ENCODE results near the gene MGA. TPM values are rescaled to one million over a fixed set of nuclear protein-coding genes. Genes with fewer than 3 reads are reported as not detected.

Gene MGA
- polyA plus RNA-seq, 2 of the 4 experiments (the other 2 are of a cell fraction), result 4.5 to 13.8 TPM

DNA sequence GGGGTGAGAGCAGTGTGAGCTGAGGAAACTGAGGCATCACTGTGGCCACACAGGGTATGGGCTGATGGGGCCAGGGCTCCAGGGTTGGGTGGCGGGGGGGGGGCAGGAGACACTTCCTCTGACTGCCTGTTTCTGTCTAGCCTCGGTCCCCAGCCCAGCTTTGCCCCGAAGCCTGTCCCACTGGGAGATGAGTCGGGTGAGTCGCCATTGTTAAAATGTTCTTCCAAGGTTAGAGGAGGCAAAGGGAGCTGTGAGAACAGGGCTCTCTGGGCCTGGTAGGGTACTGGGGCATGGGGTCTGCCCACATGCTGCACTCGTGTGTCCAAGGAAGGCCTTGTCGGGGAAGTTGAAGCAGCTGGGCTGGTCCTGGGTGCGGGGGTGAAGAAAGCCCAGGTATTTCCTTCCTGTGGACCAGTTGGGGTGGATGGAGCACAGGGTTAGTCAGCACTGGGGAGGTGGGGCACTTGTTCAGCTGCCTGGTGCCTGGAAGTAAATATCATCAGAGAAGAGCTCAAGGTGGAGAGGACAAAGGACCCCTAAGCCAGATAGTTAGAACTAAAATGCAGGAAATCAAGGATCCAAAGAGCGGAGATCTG is 159.3 kb downstream of the MGA start:
- FAIRE-seq (no peak), DNase-seq (ENCODE audit: low read depth in 1 of 2, low spot score in 1 of 2) (no peak), ATAC-seq (no peak)
- TF ChIP-seq, protein P1, sequence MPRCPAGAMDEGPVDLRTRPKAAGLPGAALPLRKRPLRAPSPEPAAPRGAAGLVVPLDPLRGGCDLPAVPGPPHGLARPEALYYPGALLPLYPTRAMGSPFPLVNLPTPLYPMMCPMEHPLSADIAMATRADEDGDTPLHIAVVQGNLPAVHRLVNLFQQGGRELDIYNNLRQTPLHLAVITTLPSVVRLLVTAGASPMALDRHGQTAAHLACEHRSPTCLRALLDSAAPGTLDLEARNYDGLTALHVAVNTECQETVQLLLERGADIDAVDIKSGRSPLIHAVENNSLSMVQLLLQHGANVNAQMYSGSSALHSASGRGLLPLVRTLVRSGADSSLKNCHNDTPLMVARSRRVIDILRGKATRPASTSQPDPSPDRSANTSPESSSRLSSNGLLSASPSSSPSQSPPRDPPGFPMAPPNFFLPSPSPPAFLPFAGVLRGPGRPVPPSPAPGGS (IDR thresholded peaks at IDR 0.05), result no peak
- TF ChIP-seq TP53 (CRISPR knock-in tag; IDR thresholded peaks at IDR 0.05), result no peak
- TF ChIP-seq, protein P2, sequence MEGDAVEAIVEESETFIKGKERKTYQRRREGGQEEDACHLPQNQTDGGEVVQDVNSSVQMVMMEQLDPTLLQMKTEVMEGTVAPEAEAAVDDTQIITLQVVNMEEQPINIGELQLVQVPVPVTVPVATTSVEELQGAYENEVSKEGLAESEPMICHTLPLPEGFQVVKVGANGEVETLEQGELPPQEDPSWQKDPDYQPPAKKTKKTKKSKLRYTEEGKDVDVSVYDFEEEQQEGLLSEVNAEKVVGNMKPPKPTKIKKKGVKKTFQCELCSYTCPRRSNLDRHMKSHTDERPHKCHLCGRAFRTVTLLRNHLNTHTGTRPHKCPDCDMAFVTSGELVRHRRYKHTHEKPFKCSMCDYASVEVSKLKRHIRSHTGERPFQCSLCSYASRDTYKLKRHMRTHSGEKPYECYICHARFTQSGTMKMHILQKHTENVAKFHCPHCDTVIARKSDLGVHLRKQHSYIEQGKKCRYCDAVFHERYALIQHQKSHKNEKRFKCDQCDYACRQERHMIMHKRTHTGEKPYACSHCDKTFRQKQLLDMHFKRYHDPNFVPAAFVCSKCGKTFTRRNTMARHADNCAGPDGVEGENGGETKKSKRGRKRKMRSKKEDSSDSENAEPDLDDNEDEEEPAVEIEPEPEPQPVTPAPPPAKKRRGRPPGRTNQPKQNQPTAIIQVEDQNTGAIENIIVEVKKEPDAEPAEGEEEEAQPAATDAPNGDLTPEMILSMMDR (IDR thresholded peaks at IDR 0.05), result no peak
- no peak for TF ChIP-seq FOXS1 (CRISPR knock-in tag; IDR thresholded peaks at IDR 0.05)
- TF ChIP-seq, protein P3, sequence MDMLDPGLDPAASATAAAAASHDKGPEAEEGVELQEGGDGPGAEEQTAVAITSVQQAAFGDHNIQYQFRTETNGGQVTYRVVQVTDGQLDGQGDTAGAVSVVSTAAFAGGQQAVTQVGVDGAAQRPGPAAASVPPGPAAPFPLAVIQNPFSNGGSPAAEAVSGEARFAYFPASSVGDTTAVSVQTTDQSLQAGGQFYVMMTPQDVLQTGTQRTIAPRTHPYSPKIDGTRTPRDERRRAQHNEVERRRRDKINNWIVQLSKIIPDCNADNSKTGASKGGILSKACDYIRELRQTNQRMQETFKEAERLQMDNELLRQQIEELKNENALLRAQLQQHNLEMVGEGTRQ (IDR thresholded peaks at IDR 0.05), result no peak
- no peak for TF ChIP-seq CHD2 (IDR thresholded peaks at IDR 0.05; ENCODE audit: low read length, partially characterized antibody)
- no peak for TF ChIP-seq ZNF302 (CRISPR knock-in tag; IDR thresholded peaks at IDR 0.05)
- TF ChIP-seq EHF (CRISPR knock-in tag; IDR thresholded peaks at IDR 0.05), result no peak
- no peak for TF ChIP-seq RFX5 (IDR thresholded peaks at IDR 0.05)
- no peak for TF ChIP-seq ESRRA (IDR thresholded peaks at IDR 0.05; ENCODE audit: borderline replicate concordance, low read length)
- no peak for TF ChIP-seq RCOR1 (IDR thresholded peaks at IDR 0.05; ENCODE audit: low read depth, low read length)
- TF ChIP-seq, protein P4, sequence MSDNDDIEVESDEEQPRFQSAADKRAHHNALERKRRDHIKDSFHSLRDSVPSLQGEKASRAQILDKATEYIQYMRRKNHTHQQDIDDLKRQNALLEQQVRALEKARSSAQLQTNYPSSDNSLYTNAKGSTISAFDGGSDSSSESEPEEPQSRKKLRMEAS (IDR thresholded peaks at IDR 0.05), result no peak
- TF ChIP-seq SREBF2 (IDR thresholded peaks at IDR 0.05), result no peak
- no peak for TF ChIP-seq JUNB (IDR thresholded peaks at IDR 0.05)
- no peak for TF ChIP-seq ZFP36 (IDR thresholded peaks at IDR 0.05; ENCODE audit: borderline replicate concordance, partially characterized antibody)
- TF ChIP-seq CBX2 (IDR thresholded peaks at IDR 0.05; ENCODE audit: borderline replicate concordance, low read depth), result no peak
- CTCF ChIA-PET, result interaction anchor here (1.4 to 2.7 kb wide), 3 partner anchors 8 to 85 kb away, joined by 5 to 22 read pairs (median 5); no protein-coding TSS in a partner anchor
- Histone ChIP-seq H3K27ac (no peak overlapping the region), H3K9me3 (no peaks in the 10 kb centered on the region), H3K4me2 (no peak overlapping the region), H3K4me3 (no peak overlapping the region), H3K4me1 (no peaks in the 10 kb centered on the region)
- WGBS (ENCODE audit: missing lambda C conversion rate), result 87% methylated on average over 8 of the region's 9 CpGs
- POLR2A ChIA-PET, result no interaction called here

DNA sequence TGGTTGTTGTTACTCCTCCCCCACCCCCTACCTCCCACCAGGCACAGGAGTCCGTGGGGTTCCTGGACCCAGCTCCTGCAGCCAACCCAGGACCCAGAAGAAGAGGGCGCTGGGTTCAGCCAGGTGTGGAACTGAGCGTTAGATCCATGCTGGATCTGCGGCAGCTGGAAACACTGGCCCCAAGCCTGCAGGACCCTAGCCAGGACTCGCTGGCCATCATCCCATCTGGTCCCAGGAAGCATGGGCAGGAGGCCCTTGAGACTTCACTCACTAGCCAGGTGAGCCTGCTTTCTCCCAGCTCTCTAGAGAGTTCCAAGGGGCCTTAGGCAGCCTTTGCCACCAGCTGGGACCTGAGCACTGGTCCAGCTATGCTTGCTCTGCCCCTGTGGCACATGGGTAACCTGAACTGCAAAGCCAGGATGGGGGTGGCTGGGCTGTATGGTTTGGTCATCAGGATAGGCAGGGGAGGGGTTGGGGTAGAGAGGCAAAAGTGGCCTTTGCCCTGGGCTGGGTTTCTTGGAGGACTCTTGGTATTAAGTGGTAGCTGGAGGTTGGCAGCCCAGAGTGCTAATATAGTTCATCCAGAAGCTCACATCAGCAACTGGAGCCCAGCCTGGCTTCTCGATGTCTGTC is 160.7 kb downstream of the MGA start:
- CTCF ChIA-PET, result interaction anchor here (2.7 kb wide), 1 partner anchor 9 kb away, joined by 22 read pairs; no protein-coding TSS in a partner anchor
- no peak overlapping the region for H3K4me2 ChIP-seq
- no peak overlapping the region for H3K4me3 ChIP-seq
- no peak for FAIRE-seq
- POLR2A ChIA-PET, result no interaction called here
- DNase-seq (ENCODE audit: low read depth in 1 of 2, low spot score in 1 of 2), result no peak
- no peaks in the 10 kb centered on the region for H3K4me1 ChIP-seq
- no peak overlapping the region for H3K27ac ChIP-seq
- 62% methylated on average over 2 of the region's 6 CpGs for WGBS (ENCODE audit: missing lambda C conversion rate)
- H3K9me3 ChIP-seq, result no peaks in the 10 kb centered on the region
- ATAC-seq, result no peak
- no peak for TF ChIP-seq CHD4 (IDR thresholded peaks at IDR 0.05; ENCODE audit: borderline replicate concordance)
- TF ChIP-seq, protein P3 (IDR thresholded peaks at IDR 0.05), result no peak
- no peak for TF ChIP-seq MAZ (IDR thresholded peaks at IDR 0.05; ENCODE audit: borderline replicate concordance, low read depth, low read length)
- TF ChIP-seq, protein P5, sequence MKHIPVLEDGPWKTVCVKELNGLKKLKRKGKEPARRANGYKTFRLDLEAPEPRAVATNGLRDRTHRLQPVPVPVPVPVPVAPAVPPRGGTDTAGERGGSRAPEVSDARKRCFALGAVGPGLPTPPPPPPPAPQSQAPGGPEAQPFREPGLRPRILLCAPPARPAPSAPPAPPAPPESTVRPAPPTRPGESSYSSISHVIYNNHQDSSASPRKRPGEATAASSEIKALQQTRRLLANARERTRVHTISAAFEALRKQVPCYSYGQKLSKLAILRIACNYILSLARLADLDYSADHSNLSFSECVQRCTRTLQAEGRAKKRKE (CRISPR knock-in tag; IDR thresholded peaks at IDR 0.05; ENCODE audit: low read depth), result no peak
- TF ChIP-seq SREBF2 (IDR thresholded peaks at IDR 0.05), result no peak
- no peak for TF ChIP-seq CEBPB (IDR thresholded peaks at IDR 0.05)
- TF ChIP-seq, protein P6, sequence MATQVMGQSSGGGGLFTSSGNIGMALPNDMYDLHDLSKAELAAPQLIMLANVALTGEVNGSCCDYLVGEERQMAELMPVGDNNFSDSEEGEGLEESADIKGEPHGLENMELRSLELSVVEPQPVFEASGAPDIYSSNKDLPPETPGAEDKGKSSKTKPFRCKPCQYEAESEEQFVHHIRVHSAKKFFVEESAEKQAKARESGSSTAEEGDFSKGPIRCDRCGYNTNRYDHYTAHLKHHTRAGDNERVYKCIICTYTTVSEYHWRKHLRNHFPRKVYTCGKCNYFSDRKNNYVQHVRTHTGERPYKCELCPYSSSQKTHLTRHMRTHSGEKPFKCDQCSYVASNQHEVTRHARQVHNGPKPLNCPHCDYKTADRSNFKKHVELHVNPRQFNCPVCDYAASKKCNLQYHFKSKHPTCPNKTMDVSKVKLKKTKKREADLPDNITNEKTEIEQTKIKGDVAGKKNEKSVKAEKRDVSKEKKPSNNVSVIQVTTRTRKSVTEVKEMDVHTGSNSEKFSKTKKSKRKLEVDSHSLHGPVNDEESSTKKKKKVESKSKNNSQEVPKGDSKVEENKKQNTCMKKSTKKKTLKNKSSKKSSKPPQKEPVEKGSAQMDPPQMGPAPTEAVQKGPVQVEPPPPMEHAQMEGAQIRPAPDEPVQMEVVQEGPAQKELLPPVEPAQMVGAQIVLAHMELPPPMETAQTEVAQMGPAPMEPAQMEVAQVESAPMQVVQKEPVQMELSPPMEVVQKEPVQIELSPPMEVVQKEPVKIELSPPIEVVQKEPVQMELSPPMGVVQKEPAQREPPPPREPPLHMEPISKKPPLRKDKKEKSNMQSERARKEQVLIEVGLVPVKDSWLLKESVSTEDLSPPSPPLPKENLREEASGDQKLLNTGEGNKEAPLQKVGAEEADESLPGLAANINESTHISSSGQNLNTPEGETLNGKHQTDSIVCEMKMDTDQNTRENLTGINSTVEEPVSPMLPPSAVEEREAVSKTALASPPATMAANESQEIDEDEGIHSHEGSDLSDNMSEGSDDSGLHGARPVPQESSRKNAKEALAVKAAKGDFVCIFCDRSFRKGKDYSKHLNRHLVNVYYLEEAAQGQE (IDR thresholded peaks at IDR 0.05), result no peak
- no peak for TF ChIP-seq HEYL (CRISPR knock-in tag; IDR thresholded peaks at IDR 0.05)
- no peak for TF ChIP-seq ZC3H11A (IDR thresholded peaks at IDR 0.05)
- no peak for TF ChIP-seq RFX5 (IDR thresholded peaks at IDR 0.05)
- no peak for TF ChIP-seq GATA3 (IDR thresholded peaks at IDR 0.05; ENCODE audit: borderline replicate concordance)
- no peak for TF ChIP-seq TFCP2L1 (CRISPR knock-in tag; IDR thresholded peaks at IDR 0.05)
- no peak for TF ChIP-seq EHF (CRISPR knock-in tag; IDR thresholded peaks at IDR 0.05)
- TF ChIP-seq CHD2 (IDR thresholded peaks at IDR 0.05; ENCODE audit: low read length, partially characterized antibody), result no peak
- TF ChIP-seq ZFP36 (IDR thresholded peaks at IDR 0.05; ENCODE audit: borderline replicate concordance, partially characterized antibody), result no peak
- TF ChIP-seq HOXB5 (CRISPR knock-in tag; IDR thresholded peaks at IDR 0.05), result no peak
